SH-SY5Y (cell line): ENCODE data around the gene KBTBD13.

ENCODE experiments used
- GATA2 ChIP-seq: IDR thresholded peaks from 2 replicates; pipeline ENCODE4 v1.6.1; 2011; ENCODE audit warnings: mild to moderate bottlenecking, low read depth, low read length
- GATA3 ChIP-seq: IDR thresholded peaks from 2 replicates; pipeline ENCODE4 v1.6.1; 2011; ENCODE audit warnings: low read depth, mild to moderate bottlenecking, low read length, moderate library complexity

DNA sequence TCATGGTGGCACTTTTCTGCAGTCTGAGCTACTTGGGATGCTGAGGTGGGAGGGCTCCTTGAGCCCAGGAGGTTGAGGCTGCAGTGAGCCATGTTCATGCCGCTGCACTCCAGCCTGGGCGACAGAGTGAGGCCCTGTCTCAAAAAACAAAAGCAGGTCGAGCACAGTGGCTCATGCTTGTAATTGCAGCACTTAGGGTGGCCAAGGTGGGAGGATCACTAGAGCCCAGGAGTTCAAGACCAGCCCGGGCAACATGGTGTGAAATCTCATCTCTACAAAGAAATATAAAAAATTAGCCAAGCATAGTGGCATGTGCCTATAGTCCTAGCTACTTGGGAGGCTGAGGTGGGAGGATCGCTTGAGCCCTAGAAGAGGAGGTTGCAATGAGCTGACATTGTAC lies 28.5 kb downstream of the KBTBD13 start:
- no peak for TF ChIP-seq GATA2
- no peak for TF ChIP-seq GATA3
